A673 (cell line): Measurements from ENCODE around the gene ME3.

Experiments used
- EZH2 ChIP-seq: fragments of 200-600 bp; sonication (generic); IDR thresholded peaks from 2 replicates; pipeline ENCODE4 v1.6.1; 2017; ENCODE audit warnings: borderline replicate concordance, low read depth, mild to moderate bottlenecking, mixed read lengths, antibody characterized with exemption, low read length; ENCODE audit not compliant: poor library complexity, severe bottlenecking
- TF ChIP-seq, protein P1 (sequence below): fragments of 300-800, 200-600 bp; sonication (generic); conservative IDR thresholded peaks from 2 replicates; pipeline ENCODE4 v1.5.1; 2017; ENCODE audit warnings: low read depth, mild to moderate bottlenecking, antibody characterized with exemption, low read length, moderate library complexity, mixed read lengths

DNA sequence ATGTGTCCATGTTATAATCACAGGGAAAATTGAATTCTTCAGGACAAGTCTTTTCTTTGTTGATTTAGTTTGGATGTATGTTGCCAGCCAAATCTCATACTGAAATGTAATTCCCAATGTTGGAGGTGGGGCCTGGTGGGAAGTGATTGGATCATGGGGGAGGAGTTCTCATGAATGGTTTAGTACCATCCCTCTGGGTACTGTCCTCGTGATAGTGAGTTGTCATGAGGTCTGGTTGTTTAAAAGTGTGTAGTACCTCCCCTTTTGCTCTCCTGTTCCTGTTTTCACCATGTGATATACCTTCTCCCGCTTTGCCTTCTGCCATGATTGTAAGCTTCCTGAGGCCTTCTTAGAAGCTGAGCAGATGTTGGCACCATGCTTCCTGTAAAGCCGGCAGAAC lies 197.4 kb downstream of the ME3 start:
- TF ChIP-seq, protein P1, sequence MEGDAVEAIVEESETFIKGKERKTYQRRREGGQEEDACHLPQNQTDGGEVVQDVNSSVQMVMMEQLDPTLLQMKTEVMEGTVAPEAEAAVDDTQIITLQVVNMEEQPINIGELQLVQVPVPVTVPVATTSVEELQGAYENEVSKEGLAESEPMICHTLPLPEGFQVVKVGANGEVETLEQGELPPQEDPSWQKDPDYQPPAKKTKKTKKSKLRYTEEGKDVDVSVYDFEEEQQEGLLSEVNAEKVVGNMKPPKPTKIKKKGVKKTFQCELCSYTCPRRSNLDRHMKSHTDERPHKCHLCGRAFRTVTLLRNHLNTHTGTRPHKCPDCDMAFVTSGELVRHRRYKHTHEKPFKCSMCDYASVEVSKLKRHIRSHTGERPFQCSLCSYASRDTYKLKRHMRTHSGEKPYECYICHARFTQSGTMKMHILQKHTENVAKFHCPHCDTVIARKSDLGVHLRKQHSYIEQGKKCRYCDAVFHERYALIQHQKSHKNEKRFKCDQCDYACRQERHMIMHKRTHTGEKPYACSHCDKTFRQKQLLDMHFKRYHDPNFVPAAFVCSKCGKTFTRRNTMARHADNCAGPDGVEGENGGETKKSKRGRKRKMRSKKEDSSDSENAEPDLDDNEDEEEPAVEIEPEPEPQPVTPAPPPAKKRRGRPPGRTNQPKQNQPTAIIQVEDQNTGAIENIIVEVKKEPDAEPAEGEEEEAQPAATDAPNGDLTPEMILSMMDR = no peak
- no peak for TF ChIP-seq EZH2
